DMS 273 (cell line): ENCODE results near the gene TBC1D21.

ENCODE experiments used
- DNase-seq: peaks from one replicate; lab custom pipeline; 2025; ENCODE audit not compliant: unreplicated experiment; lab: John Stamatoyannopoulos, UW

TBC1D21 gene

GRCh38 chr15:73888224-73889041, 15.1 kb downstream of the TBC1D21 start:
- DNase-seq, result no peak

- DNase-seq, result no peak
These were observed 15.8 kb downstream of the TBC1D21 start for GRCh38 chr15:73889053-73889761.

GRCh38 chr15:73889762-73890124, 16.4 kb downstream of the TBC1D21 start:
- no peak for DNase-seq

GRCh38 chr15:73891328-73892315, 18.3 kb downstream of the TBC1D21 start:
- peak; percentile 63 for DNase-seq

- DNase-seq, result no peak
These were observed 19.3 kb downstream of the TBC1D21 start for GRCh38 chr15:73892446-73893226.

GRCh38 chr15:73894133-73894814, 20.9 kb downstream of the TBC1D21 start:
- no peak for DNase-seq

- peak; percentile 72 for DNase-seq
These were observed 24.3 kb downstream of the TBC1D21 start for GRCh38 chr15:73897441-73898261.

GRCh38 chr15:73899197-73900094, 26.1 kb downstream of the TBC1D21 start:
- peak; percentile 60 for DNase-seq

GRCh38 chr15:73900095-73900712, 26.8 kb downstream of the TBC1D21 start:
- peak; percentile 79 for DNase-seq

- DNase-seq, result no peak
These were observed 27.9 kb downstream of the TBC1D21 start for GRCh38 chr15:73901126-73901810.

GRCh38 chr15:73902121-73903020, 29.0 kb downstream of the TBC1D21 start:
- no peak for DNase-seq

GRCh38 chr15:73904026-73904815, 30.9 kb downstream of the TBC1D21 start:
- no peak for DNase-seq

- no peak for DNase-seq
These were observed 32.0 kb downstream of the TBC1D21 start for GRCh38 chr15:73905225-73905827.

GRCh38 chr15:73906346-73907034, 33.1 kb downstream of the TBC1D21 start:
- no peak for DNase-seq
